Hematopoietic multipotent progenitor cell treated with erythropoietin and hydrocortisone succinate and interleukin-3 and kit ligand, for 6 days (in vitro differentiated cells): ENCODE results near the gene TMEM140.
"Not testable (repeated sequence)": the region's sequence is repeated elsewhere in the genome, so short reads cannot be mapped to it uniquely, and the experiment has no call there.

Experiments
- DNase-seq: peaks from one replicate; pipeline ENCODE4 v3.0.0-alpha.2; 2015

Gene TMEM140

GRCh38 chr7:135197343-135197742, 49.5 kb downstream of the TMEM140 start:
- no peak for DNase-seq

- no peak for DNase-seq
Measured at GRCh38 chr7:135197906-135198655, 50.2 kb downstream of the TMEM140 start.

GRCh38 chr7:135199439-135199838, 51.6 kb downstream of the TMEM140 start:
- DNase-seq, result no peak

- DNase-seq, result no peak
Measured at GRCh38 chr7:135200821-135201331, 53.0 kb downstream of the TMEM140 start.

GRCh38 chr7:135201350-135201749, 53.5 kb downstream of the TMEM140 start:
- no peak for DNase-seq

GRCh38 chr7:135204341-135204749, 56.5 kb downstream of the TMEM140 start:
- DNase-seq, result no peak

GRCh38 chr7:135204876-135205275, 57.0 kb downstream of the TMEM140 start:
- DNase-seq, result no peak

GRCh38 chr7:135205850-135206249, 58.0 kb downstream of the TMEM140 start:
- no peak for DNase-seq

GRCh38 chr7:135206941-135207391, 59.1 kb downstream of the TMEM140 start:
- DNase-seq, result peak; percentile 28

GRCh38 chr7:135207406-135208101, 59.7 kb downstream of the TMEM140 start:
- no peak for DNase-seq

- DNase-seq, result peak; percentile 74
Measured at GRCh38 chr7:135208102-135208793, 60.4 kb downstream of the TMEM140 start.

- DNase-seq, result no peak
Measured at GRCh38 chr7:135209225-135209834, 61.5 kb downstream of the TMEM140 start.

- no peak for DNase-seq
Measured at GRCh38 chr7:135210888-135211178, 63.0 kb downstream of the TMEM140 start.

- DNase-seq, result peak; percentile 95
Measured at GRCh38 chr7:135211179-135211945, 63.5 kb downstream of the TMEM140 start, which contains the start of gene WDR91. Gene WDR91 (minus strand): TSS chr7:135211526. CDS start chr7:135211502, 24 bp downstream.

GRCh38 chr7:135211946-135212685, 64.2 kb downstream of the TMEM140 start:
- DNase-seq, result not testable (repeated sequence)

- no peak for DNase-seq
Measured at GRCh38 chr7:135213831-135214230, 66.0 kb downstream of the TMEM140 start.

- no peak for DNase-seq
Measured at GRCh38 chr7:135215180-135215579, 67.3 kb downstream of the TMEM140 start.

- no peak for DNase-seq
Measured at GRCh38 chr7:135215698-135216097, 67.8 kb downstream of the TMEM140 start.
